HG02623 (cell line): ENCODE data around the gene TRIM63.

Experiments used
- ATAC-seq: cut with Tn5 transposase; IDR thresholded peaks from one replicate; pipeline ENCODE4 v1.9.1; 2021; ENCODE audit warnings: moderate library complexity; ENCODE audit not compliant: unreplicated experiment

Gene TRIM63

GRCh38 chr1:26089125-26089524, 21.7 kb upstream of the TRIM63 start:
- no peak for ATAC-seq

- ATAC-seq = no peak
Observed at GRCh38 chr1:26084844-26085243, 17.4 kb upstream of the TRIM63 start.

GRCh38 chr1:26084091-26084561, 16.7 kb upstream of the TRIM63 start:
- ATAC-seq = no peak

GRCh38 chr1:26083208-26083607, 15.8 kb upstream of the TRIM63 start:
- no peak for ATAC-seq

- no peak for ATAC-seq
Observed at GRCh38 chr1:26082020-26082350, 14.6 kb upstream of the TRIM63 start.

- no peak for ATAC-seq
Observed at GRCh38 chr1:26081267-26082019, 14.0 kb upstream of the TRIM63 start.

- no peak for ATAC-seq
Observed at GRCh38 chr1:26079960-26080814, 12.8 kb upstream of the TRIM63 start.

- no peak for ATAC-seq
Observed at GRCh38 chr1:26079178-26079563, 11.7 kb upstream of the TRIM63 start.

GRCh38 chr1:26078286-26079177, 11.1 kb upstream of the TRIM63 start:
- ATAC-seq = no peak

GRCh38 chr1:26077524-26077923, 10.1 kb upstream of the TRIM63 start:
- no peak for ATAC-seq

GRCh38 chr1:26075421-26076144, 8.2 kb upstream of the TRIM63 start:
- ATAC-seq = no peak

GRCh38 chr1:26072305-26072704, 4.9 kb upstream of the TRIM63 start:
- ATAC-seq = no peak

- no peak for ATAC-seq
Observed at GRCh38 chr1:26070963-26071342, 3.5 kb upstream of the TRIM63 start.

GRCh38 chr1:26070296-26070962, 3.0 kb upstream of the TRIM63 start:
- no peak for ATAC-seq

GRCh38 chr1:26069941-26070295, 2.5 kb upstream of the TRIM63 start:
- ATAC-seq = no peak

- no peak for ATAC-seq
Observed at GRCh38 chr1:26066857-26067256, 573 bp downstream of the TRIM63 start.

- ATAC-seq = no peak
Observed at GRCh38 chr1:26066160-26066559, 1.3 kb downstream of the TRIM63 start.

- no peak for ATAC-seq
Observed at GRCh38 chr1:26064553-26064952, 2.9 kb downstream of the TRIM63 start.

- no peak for ATAC-seq
Observed at GRCh38 chr1:26060832-26061574, 6.4 kb downstream of the TRIM63 start.
